Psoas muscle (tissue), 8 donors: ENCODE measurements around the gene PAK1. TPM values are rescaled to one million over a fixed set of nuclear protein-coding genes. Genes with fewer than 3 reads are reported as not detected.

Source experiments
- ATAC-seq, 4 donors: fragments of 200-7000 bp; cut with Tn5 transposase; one replicate each; pipeline ENCODE4 v1.9.1; 2020; ENCODE audit warnings: moderate library complexity in 3 of 4, mild to moderate bottlenecking in 2 of 4
- DNase-seq, 2 donors: peaks; one replicate each; pipeline ENCODE4 v3.0.0-alpha.2; 2020
- H3K27ac ChIP-seq: fragments of 200-600 bp; one replicate; pipeline ENCODE4 v1.8.0; 2022
- H3K27me3 ChIP-seq, 3 donors: fragments of 200-600 bp in 1 of 3; one replicate each; pipeline versions ENCODE4 v1.6.1 to v1.8.0; 2013 to 2022; ENCODE audit warnings: low read length in 2 of 3, mild to moderate bottlenecking in 2 of 3, moderate library complexity in 1 of 3; ENCODE audit not compliant: insufficient read depth in 3 of 3
- H3K36me3 ChIP-seq, 2 donors: fragments of 200-600 bp in 1 of 2; one replicate each; pipeline versions ENCODE4 v1.6.1 to v1.8.0; 2013 to 2022; ENCODE audit warnings: low read depth in 1 of 2, mild to moderate bottlenecking in 1 of 2, moderate library complexity in 1 of 2; ENCODE audit not compliant: insufficient read depth in 1 of 2
- H3K4me1 ChIP-seq: fragments of 200-600 bp; one replicate; pipeline ENCODE4 v1.8.0; 2022
- H3K4me3 ChIP-seq: fragments of 200-600 bp; one replicate; pipeline ENCODE4 v1.8.0; 2022; ENCODE audit warnings: mild to moderate bottlenecking
- H3K9me3 ChIP-seq: fragments of 200-600 bp; one replicate; pipeline ENCODE4 v1.8.0; 2022
- WGBS, 3 donors: extraction: QIAGEN DNeasy Blood & Tissue Kit; methylation state at CpG; one replicate each; pipeline versions ENCODE4 v1.1.6 to v1.1.7; 2013; 5-methylcytosine and 5-hydroxymethylcytosine counted together
- intact Hi-C, 2 donors: fragments of 100-400 bp; cut with DNase I; formaldehyde crosslinking; loops; one replicate each; pipeline versions ENCODE4 v1.11.0 to v1.14.2; 2022
- long read RNA-seq, 2 donors: library from polyadenylated mRNA; unstranded; transcript quantifications; one replicate each; pipeline ENCODE4 v2.0.0, GENCODE V29; 2021
- polyA plus RNA-seq, 3 donors: library from polyadenylated mRNA; stranded (reverse); fragments of 200-250 nt; gene quantifications; one replicate each; pipeline ENCODE4 v1.2.3, GENCODE V29; 2013
- total RNA-seq, 4 donors: library from RNA; stranded (reverse); fragmentation: NEBNext Ultra II Directional in 2 of 4; extraction: Animal tissue kit (Norgen Biotek cat#: 25700) in 2 of 4; gene quantifications; one replicate each; pipeline versions ENCODE4 v1.2.1 to v1.2.4, GENCODE V29; 2021 to 2023
- TF ChIP-seq, protein P1 (sequence below): fragments of 200-600 bp; IDR thresholded peaks from one replicate; pipeline ENCODE4 v1.8.0; 2022; ENCODE audit warnings: antibody characterized with exemption
- donor health status: healthy with polysubstance abuse.
- donor health status: DM: no; HTN: no; CAD: no; lungs with moderate emphysema.
- donor health status: Bipolar disorder and iron deficiency.
- donor health status: healthy.
- donor health status: DM: yes; HTN: yes; CAD: no.
- donor health status: DM: no; HTN: no; CAD: no.
- donor health status: DM: no; HTN: no; CAD: no.
- donor health status: DM: yes; HTN: yes; CAD: no.

PAK1 gene
- 10 to 100 TPM; 39.5 to 78.7 (median 52.9) TPM for total RNA-seq
- 10 to 100 TPM; 12.8 to 29.5 (median 20.9) TPM for polyA plus RNA-seq
- long read RNA-seq, donor 1, transcript PAK1-202 (15 exons, 3,737 nt) = major isoform, 17 of 88 reads
- long read RNA-seq, donor 1, partial matches to known transcripts = 11 of 88 reads
- long read RNA-seq, donor 1, other reads (novel, unspliced or antisense) = 59 of 88 reads
- long read RNA-seq, donor 2, transcript PAK1-202 (15 exons, 3,737 nt) = major isoform, 8 of 80 reads
- long read RNA-seq, donor 2, partial matches to known transcripts = 5 of 80 reads
- long read RNA-seq, donor 2, other reads (novel, unspliced or antisense) = 65 of 80 reads

DNA sequence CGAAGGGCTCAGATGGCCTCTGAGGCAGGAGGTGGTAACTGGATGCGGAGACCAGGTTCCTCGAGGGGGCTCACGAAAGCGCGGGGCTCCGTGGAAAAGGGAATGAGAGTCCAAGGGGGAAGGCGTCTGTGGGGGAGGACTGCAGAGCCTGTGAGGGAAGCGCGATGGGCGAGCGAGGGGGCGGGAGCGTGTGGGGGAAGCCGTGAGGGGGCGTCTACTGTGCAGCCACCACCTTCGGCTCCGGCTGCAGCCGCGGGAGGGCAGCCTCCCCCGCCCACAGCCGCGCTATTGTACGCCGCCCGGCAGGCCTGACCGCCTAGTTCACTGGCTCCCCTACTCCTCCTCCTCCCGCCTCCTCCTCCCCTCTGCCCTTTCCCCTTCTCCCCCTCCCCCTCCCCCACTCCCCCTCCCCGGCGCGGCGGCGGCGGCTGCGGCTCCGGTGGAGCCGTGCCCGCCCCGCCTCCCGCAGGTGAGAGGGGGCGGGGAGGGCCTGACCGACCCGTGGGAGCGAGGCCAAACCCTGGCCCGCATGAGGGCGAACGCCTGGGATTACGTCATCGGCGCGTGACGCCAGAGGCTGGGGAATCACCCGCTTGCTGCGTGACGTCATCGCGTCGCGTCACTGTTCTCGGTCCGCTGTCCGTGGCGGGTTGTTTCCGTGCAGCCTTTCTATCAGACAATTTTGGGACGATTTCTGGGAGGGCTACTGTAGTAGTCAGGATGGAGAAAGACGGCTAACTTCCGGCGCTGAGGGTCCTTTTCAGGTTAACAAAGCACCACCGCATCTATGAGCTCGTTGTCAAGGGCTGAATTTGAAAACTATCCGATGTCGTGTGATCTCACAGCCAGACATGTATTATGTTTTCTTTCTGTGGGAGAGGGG is at the start of gene PAK1:
Gene PAK1 (minus strand): TSS at position 294 of the 883 bp plus-strand sequence. CDS start 81,574 bp downstream, outside the sequence.
- Histone ChIP-seq H3K27ac (peak within 1 kb of the TSS; percentile 65), H3K36me3 (no peaks in the 10 kb centered on the region), H3K4me1 (peaks cover under 1% of the 10 kb centered on the region), H3K9me3 (no peaks in the 10 kb centered on the region), H3K27me3 (no peaks in the 10 kb centered on the region), H3K4me3 (peak within 1 kb of the TSS; percentile 73)
- intact Hi-C loops = loop anchor here (5.0 to 10.0 kb wide), 4 partner anchors 67 to 119 kb away; no protein-coding TSS in a partner anchor
- TF ChIP-seq, protein P1, sequence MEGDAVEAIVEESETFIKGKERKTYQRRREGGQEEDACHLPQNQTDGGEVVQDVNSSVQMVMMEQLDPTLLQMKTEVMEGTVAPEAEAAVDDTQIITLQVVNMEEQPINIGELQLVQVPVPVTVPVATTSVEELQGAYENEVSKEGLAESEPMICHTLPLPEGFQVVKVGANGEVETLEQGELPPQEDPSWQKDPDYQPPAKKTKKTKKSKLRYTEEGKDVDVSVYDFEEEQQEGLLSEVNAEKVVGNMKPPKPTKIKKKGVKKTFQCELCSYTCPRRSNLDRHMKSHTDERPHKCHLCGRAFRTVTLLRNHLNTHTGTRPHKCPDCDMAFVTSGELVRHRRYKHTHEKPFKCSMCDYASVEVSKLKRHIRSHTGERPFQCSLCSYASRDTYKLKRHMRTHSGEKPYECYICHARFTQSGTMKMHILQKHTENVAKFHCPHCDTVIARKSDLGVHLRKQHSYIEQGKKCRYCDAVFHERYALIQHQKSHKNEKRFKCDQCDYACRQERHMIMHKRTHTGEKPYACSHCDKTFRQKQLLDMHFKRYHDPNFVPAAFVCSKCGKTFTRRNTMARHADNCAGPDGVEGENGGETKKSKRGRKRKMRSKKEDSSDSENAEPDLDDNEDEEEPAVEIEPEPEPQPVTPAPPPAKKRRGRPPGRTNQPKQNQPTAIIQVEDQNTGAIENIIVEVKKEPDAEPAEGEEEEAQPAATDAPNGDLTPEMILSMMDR = no peak
- peak; percentile 86 to 91 (median 88) for ATAC-seq
- 0 to 1% (median 1%) methylated on average over 39 to 71 of the region's 72 CpGs for WGBS, 3 donors
- peak; percentile 83 to 93 for DNase-seq

DNA sequence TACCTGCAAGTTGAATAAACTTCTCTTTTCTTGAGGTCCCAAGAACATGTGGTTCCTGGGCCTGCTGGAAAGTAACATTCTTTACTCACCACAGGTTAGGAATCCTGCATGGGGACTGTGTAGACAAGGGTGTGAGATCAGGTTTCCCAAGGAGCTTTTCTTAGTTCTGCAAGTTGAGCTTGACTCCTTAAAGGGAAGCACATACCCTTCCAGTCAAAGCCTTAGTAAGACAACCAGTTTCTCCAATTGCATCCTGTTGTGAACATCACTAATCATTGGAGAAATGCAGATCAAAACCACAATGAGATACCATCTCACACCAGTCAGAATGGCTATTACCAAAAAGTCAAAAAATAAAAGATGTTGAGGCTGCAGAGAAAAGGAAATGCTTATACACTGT is 48.3 kb upstream of the PAK1 start:
- no peaks in the 10 kb centered on the region for H3K27me3 ChIP-seq
- H3K36me3 ChIP-seq = no peaks in the 10 kb centered on the region
- no peaks in the 10 kb centered on the region for H3K9me3 ChIP-seq
- no peak for ATAC-seq
- TF ChIP-seq, protein P1 = no peak
- no peaks in the 10 kb centered on the region for H3K4me1 ChIP-seq
- no peak for DNase-seq
- intact Hi-C loops = no loop called here
- H3K27ac ChIP-seq = no peak overlapping the region
- H3K4me3 ChIP-seq = no peak overlapping the region

DNA sequence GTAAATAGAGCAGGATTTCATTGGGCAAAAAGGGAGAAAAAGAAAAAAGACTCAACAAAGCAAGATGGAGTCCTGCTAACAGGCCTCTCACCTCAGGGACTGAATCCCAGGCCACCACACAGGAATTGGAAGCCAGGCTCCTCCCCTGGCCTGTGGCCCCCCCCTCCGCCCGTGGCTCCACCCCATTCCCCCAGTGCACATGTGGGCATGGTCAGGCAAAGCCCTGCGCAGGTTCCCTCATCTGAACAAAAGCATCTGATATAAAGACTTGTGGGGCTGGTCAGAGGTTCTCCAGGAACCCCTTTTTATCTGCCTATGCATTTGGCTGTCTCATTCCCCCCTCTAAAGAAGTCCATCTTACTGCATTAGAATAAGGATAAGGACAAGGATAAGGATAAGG is 46.0 kb upstream of the PAK1 start:
- Histone ChIP-seq H3K27me3 (no peaks in the 10 kb centered on the region), H3K4me1 (no peaks in the 10 kb centered on the region), H3K4me3 (no peak overlapping the region), H3K36me3 (no peaks in the 10 kb centered on the region), H3K9me3 (no peaks in the 10 kb centered on the region), H3K27ac (no peak overlapping the region)
- DNase-seq = no peak
- WGBS, 3 donors = 72 to 86% (median 76%) methylated on average over 3 of the region's 3 CpGs
- TF ChIP-seq, protein P1 = no peak
- intact Hi-C loops = no loop called here
- ATAC-seq = no peak

DNA sequence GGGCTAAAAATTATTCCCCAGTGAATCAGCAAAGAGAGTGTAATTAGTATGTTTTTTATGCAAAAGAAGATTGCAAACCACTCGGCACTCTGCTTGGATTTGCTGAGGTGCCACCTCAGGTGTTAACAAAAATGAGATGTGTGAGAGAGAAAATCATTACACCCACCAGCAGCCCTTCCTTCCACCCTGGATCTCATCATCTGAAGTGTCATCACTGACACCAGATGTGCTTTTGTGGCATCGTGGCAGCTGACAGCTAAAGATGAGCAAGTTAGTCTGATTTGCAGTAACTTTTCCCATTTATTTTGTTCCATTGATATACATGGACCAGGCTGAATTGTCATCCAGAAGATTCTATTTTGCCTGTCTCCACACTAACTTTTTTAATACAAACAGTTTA is 44.6 kb upstream of the PAK1 start:
- H3K9me3 ChIP-seq = no peaks in the 10 kb centered on the region
- H3K4me3 ChIP-seq = no peak overlapping the region
- H3K36me3 ChIP-seq = no peaks in the 10 kb centered on the region
- DNase-seq (no peak), ATAC-seq (no peak)
- intact Hi-C loops = no loop called here
- WGBS, 3 donors = 61 to 72% (median 68%) methylated on average over 2 of the region's 2 CpGs
- TF ChIP-seq, protein P1 = no peak
- H3K27me3 ChIP-seq = no peaks in the 10 kb centered on the region
- no peaks in the 10 kb centered on the region for H3K4me1 ChIP-seq
- no peak overlapping the region for H3K27ac ChIP-seq
